Activated CD8-positive, alpha-beta T cell treated with anti-CD3 and anti-CD28 coated beads for 36 hours (primary cell): ENCODE data around the gene HTR2C. TPM values are rescaled to one million over a fixed set of nuclear protein-coding genes. Genes with fewer than 3 reads are reported as not detected.
"Not testable (repeated sequence)": the region's sequence is repeated elsewhere in the genome, so short reads cannot be mapped to it uniquely, and the experiment has no call there.

Experiments used
- ATAC-seq: fragments of 200-7000 bp; cut with Tn5 transposase; one replicate; pipeline ENCODE4 v1.10.0; 2021; ENCODE audit warnings: mild to moderate bottlenecking, moderate library complexity
- CTCF ChIA-PET: fragments of 350-600 bp; sonication (Branson Sonifier 250); formaldehyde crosslinking; loops from one replicate; lab custom pipeline; 2021; ENCODE audit warnings: antibody characterized with exemption; lab: Charles Lee
- POLR2A ChIA-PET: fragments of 350-600 bp; sonication (Branson Sonifier 250); formaldehyde crosslinking; loops from one replicate; lab custom pipeline; 2021; ENCODE audit warnings: antibody characterized with exemption; lab: Charles Lee
- DNase-seq: peaks from one replicate; pipeline ENCODE4 v3.0.0-alpha.2; 2020
- H3K27ac Mint-ChIP-seq: one replicate; pipeline ENCODE4 v1.8.0; 2021; ENCODE audit warnings: mild to moderate bottlenecking, mixed read lengths
- H3K27me3 Mint-ChIP-seq: one replicate; pipeline ENCODE4 v1.8.0; 2021; ENCODE audit warnings: mixed read lengths
- H3K36me3 Mint-ChIP-seq: one replicate; pipeline ENCODE4 v1.8.0; 2021; ENCODE audit warnings: low read depth, mixed read lengths
- H3K4me1 Mint-ChIP-seq: one replicate; pipeline ENCODE4 v1.8.0; 2021; ENCODE audit warnings: low read depth, mixed read lengths
- H3K4me3 Mint-ChIP-seq: one replicate; pipeline ENCODE4 v1.8.0; 2021; ENCODE audit warnings: mild to moderate bottlenecking, moderate library complexity, mixed read lengths
- H3K9me3 Mint-ChIP-seq: one replicate; pipeline ENCODE4 v1.8.0; 2021; ENCODE audit warnings: mixed read lengths
- CTCF ChIP-seq: fragments of 200-600 bp; IDR thresholded peaks from one replicate; pipeline ENCODE4 v1.8.0; 2022; ENCODE audit warnings: antibody characterized with exemption, mild to moderate bottlenecking
- intact Hi-C: fragments of 100-400 bp; cut with micrococcal nuclease; formaldehyde crosslinking; loops from one replicate; pipeline ENCODE4 v1.10.0; 2022
- total RNA-seq, 2 experiments: library from RNA; stranded (reverse); gene quantifications; one replicate each; pipeline ENCODE4 v1.2.3, GENCODE V29; 2021

HTR2C gene
- total RNA-seq, 2 experiments from 2014 or later: not detected

- Mint-ChIP-seq H3K4me1 (no peaks in the 10 kb centered on the region), H3K27ac (no peak overlapping the region), H3K36me3 (no peaks in the 10 kb centered on the region), H3K9me3 (no peaks in the 10 kb centered on the region), H3K27me3 (no peaks in the 10 kb centered on the region), H3K4me3 (no peak overlapping the region)
- ATAC-seq (no peak), DNase-seq (no peak)
- ChIA-PET CTCF (no interaction called here), POLR2A (no interaction called here)
- no peak for TF ChIP-seq CTCF
- intact Hi-C loops: no loop called here
These were observed 42.4 kb downstream of the HTR2C start for GRCh38 chrX:114626323-114626722.

- intact Hi-C loops: no loop called here
- Mint-ChIP-seq H3K36me3 (no peaks in the 10 kb centered on the region), H3K4me3 (no peak overlapping the region), H3K9me3 (no peaks in the 10 kb centered on the region), H3K4me1 (no peaks in the 10 kb centered on the region), H3K27me3 (no peaks in the 10 kb centered on the region), H3K27ac (no peak overlapping the region)
- no peak for TF ChIP-seq CTCF
- ChIA-PET POLR2A (no interaction called here), CTCF (interaction anchor here (0.7 kb wide), 1 partner anchor 178 kb away, joined by 3 read pairs; no protein-coding TSS in a partner anchor)
- ATAC-seq (no peak), DNase-seq (no peak)
These were observed 52.1 kb downstream of the HTR2C start for GRCh38 chrX:114635986-114636385.

- no peak for DNase-seq
- intact Hi-C loops: no loop called here
- POLR2A ChIA-PET: no interaction called here
- no peak for ATAC-seq
- H3K36me3 Mint-ChIP-seq: no peaks in the 10 kb centered on the region
- H3K4me3 Mint-ChIP-seq: no peak overlapping the region
- H3K27ac Mint-ChIP-seq: no peak overlapping the region
- no peaks in the 10 kb centered on the region for H3K27me3 Mint-ChIP-seq
- no peak for TF ChIP-seq CTCF
- H3K9me3 Mint-ChIP-seq: no peaks in the 10 kb centered on the region
- CTCF ChIA-PET: no interaction called here
- H3K4me1 Mint-ChIP-seq: no peaks in the 10 kb centered on the region
These were observed 66.5 kb downstream of the HTR2C start for GRCh38 chrX:114650351-114650750.

DNA sequence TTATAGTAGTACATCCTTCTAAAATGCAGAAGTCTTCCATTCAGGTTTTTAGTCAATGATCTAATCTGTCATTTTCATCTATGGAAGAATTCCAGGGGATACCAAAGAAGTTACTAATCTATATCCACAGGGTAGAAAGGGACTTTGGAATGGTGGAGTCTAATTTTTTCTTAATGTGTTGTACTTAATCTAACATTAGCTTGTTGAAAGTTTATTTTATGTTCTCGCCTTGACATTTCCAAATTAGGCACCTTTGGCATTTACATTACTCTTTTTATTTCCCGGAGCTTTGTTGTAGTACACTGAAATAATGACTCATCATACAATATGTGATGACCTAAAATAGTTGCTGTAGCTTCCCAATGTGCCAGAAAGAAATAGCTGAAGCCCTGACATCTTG is 91.5 kb downstream of the HTR2C start:
- intact Hi-C loops: no loop called here
- Mint-ChIP-seq H3K9me3 (peaks cover 2% of the 10 kb centered on the region), H3K36me3 (no peaks in the 10 kb centered on the region), H3K4me1 (no peaks in the 10 kb centered on the region), H3K4me3 (no peak overlapping the region), H3K27me3 (no peaks in the 10 kb centered on the region), H3K27ac (no peak overlapping the region)
- CTCF ChIA-PET: no interaction called here
- no peak for ATAC-seq
- POLR2A ChIA-PET: no interaction called here
- DNase-seq: no peak
- no peak for TF ChIP-seq CTCF

DNA sequence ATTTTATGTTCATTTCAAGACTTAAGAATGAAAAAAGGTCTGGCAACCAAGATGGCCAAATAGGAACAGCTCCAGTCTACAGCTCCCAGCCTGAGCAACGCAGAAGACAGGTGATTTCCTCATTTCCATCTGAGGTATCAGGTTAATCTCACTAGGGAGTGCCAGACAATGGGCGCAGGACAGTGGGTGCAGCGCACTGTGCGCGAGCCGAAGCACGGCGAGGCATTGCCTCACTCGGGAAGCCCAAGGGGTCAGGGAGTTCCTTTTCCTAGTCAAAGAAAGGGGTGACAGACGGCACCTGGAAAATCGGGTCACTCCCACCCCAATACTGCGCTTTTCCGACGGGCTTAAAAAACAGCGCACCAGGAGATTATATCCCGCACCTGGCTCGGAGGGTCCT is 116.6 kb downstream of the HTR2C start:
- H3K4me1 Mint-ChIP-seq, POLR2A ChIA-PET, H3K27me3 Mint-ChIP-seq, H3K27ac Mint-ChIP-seq, H3K4me3 Mint-ChIP-seq, CTCF ChIA-PET, intact Hi-C loops, DNase-seq, H3K9me3 Mint-ChIP-seq, H3K36me3 Mint-ChIP-seq, ATAC-seq: not testable (repeated sequence)

GRCh38 chrX:114709406-114709805 is 125.5 kb downstream of the HTR2C start:
- ATAC-seq (no peak), DNase-seq (no peak)
- POLR2A ChIA-PET: no interaction called here
- no peaks in the 10 kb centered on the region for H3K27me3 Mint-ChIP-seq
- peaks cover 2% of the 10 kb centered on the region for H3K9me3 Mint-ChIP-seq
- H3K4me3 Mint-ChIP-seq: no peak overlapping the region
- no peaks in the 10 kb centered on the region for H3K4me1 Mint-ChIP-seq
- H3K27ac Mint-ChIP-seq: no peak overlapping the region
- no peaks in the 10 kb centered on the region for H3K36me3 Mint-ChIP-seq
- intact Hi-C loops: no loop called here
- no peak for TF ChIP-seq CTCF
- CTCF ChIA-PET: no interaction called here
